Neural cell (in vitro differentiated cells): ENCODE results near the gene TBC1D5.

Experiments used
- EP300 ChIP-seq: fragments of 450-650 bp; conservative IDR thresholded peaks from 2 replicates; pipeline ENCODE4 v1.6.1; 2014; ENCODE audit warnings: antibody characterized with exemption, mild to moderate bottlenecking, moderate library complexity; ENCODE audit not compliant: poor library complexity, severe bottlenecking
- EZH2 ChIP-seq: fragments of 200-600, 300-800 bp; shearing (Covaris generic), sonication (generic); IDR thresholded peaks from 2 replicates; pipeline ENCODE4 v1.6.1; 2014; ENCODE audit warnings: antibody characterized with exemption, low read length, borderline replicate concordance, mild to moderate bottlenecking; ENCODE audit not compliant: insufficient read depth, poor library complexity, severe bottlenecking
- POLR2AphosphoS5 ChIP-seq: IDR thresholded peaks from 2 replicates; pipeline ENCODE4 v1.6.1; 2012
- RAD21 ChIP-seq: fragments of 450-650 bp; conservative IDR thresholded peaks from 2 replicates; pipeline ENCODE4 v1.6.1; 2014; ENCODE audit warnings: antibody characterized with exemption, mild to moderate bottlenecking, moderate library complexity
- TAF1 ChIP-seq: IDR thresholded peaks from 2 replicates; pipeline ENCODE4 v1.6.1; 2012; ENCODE audit warnings: low read depth
- TF ChIP-seq, protein P1 (sequence below): fragments of 450-650 bp; IDR thresholded peaks from 2 replicates; pipeline ENCODE4 v1.5.1; 2014; ENCODE audit warnings: antibody characterized with exemption, mild to moderate bottlenecking, moderate library complexity; ENCODE audit not compliant: poor library complexity, severe bottlenecking

DNA sequence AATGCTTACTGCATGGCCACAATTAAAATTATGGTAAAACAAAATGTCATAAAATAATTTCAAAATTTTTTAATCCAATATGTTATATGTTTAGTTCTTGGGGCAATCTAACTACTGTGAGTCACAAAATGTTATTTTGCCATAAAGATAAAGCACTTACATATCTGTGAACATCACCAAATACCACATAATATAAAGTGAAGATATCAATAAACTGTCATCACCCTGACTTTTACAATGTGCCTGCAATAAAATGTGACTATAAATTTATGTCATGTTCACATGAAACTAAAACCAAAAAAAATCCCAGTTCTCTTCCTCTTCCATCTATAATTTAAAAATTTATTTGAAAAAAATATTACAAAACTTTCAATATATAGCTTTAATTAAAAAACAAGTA lies 191.8 kb downstream of the TBC1D5 start:
- TF ChIP-seq, protein P1, sequence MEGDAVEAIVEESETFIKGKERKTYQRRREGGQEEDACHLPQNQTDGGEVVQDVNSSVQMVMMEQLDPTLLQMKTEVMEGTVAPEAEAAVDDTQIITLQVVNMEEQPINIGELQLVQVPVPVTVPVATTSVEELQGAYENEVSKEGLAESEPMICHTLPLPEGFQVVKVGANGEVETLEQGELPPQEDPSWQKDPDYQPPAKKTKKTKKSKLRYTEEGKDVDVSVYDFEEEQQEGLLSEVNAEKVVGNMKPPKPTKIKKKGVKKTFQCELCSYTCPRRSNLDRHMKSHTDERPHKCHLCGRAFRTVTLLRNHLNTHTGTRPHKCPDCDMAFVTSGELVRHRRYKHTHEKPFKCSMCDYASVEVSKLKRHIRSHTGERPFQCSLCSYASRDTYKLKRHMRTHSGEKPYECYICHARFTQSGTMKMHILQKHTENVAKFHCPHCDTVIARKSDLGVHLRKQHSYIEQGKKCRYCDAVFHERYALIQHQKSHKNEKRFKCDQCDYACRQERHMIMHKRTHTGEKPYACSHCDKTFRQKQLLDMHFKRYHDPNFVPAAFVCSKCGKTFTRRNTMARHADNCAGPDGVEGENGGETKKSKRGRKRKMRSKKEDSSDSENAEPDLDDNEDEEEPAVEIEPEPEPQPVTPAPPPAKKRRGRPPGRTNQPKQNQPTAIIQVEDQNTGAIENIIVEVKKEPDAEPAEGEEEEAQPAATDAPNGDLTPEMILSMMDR: no peak
- TF ChIP-seq EZH2 (no peak), RAD21 (no peak), TAF1 (no peak), POLR2AphosphoS5 (no peak), EP300 (no peak)
